HepG2 (cell line): ENCODE data around the gene DGKD. TPM values are rescaled to one million over a fixed set of nuclear protein-coding genes. Genes with fewer than 3 reads are reported as not detected.

Source experiments
- ATAC-seq: fragments of 200-7000 bp; cut with Tn5 transposase; 3 replicates; pipeline ENCODE4 v1.9.1; 2020; ENCODE audit warnings: mild to moderate bottlenecking, moderate library complexity
- BruUV-seq: library from RNA; stranded (reverse); fragments of 400-500 nt; replicated peaks from 2 replicates; lab custom pipeline; 2021; lab: Mats Ljungman, UMichigan
- CTCF ChIA-PET: fragments of 300-600 bp; formaldehyde crosslinking; extraction: SDS; loops from one replicate; lab custom pipeline; 2021; ENCODE audit warnings: low total read pairs, inconsistent platforms, low intra/inter-chr PET ratio; lab: Yijun Ruan, JAX
- POLR2A ChIA-PET: fragments of 350-600 bp; sonication (Branson Sonifier 250); formaldehyde crosslinking; loops from one replicate; lab custom pipeline; 2020; ENCODE audit warnings: antibody characterized with exemption, inconsistent platforms; lab: Yijun Ruan, JAX
- DNase-seq: peaks from one replicate; pipeline ENCODE4 v3.0.0-alpha.2; 2015; ENCODE audit warnings: low spot score
- FAIRE-seq: peaks from 3 replicates; lab custom pipeline; 2011; peaks lifted over from hg19 to GRCh38; lab: Jason Lieb, UNC
- H2AFZ ChIP-seq: one replicate; pipeline ENCODE4 v1.6.1; 2011; ENCODE audit warnings: low read length, inconsistent platforms
- H3K27ac ChIP-seq: fragments of 300-600 bp; 3 replicates; pipeline ENCODE4 v1.8.0; 2011; ENCODE audit warnings: mixed run types, mild to moderate bottlenecking, mixed read lengths, low read length, inconsistent platforms; ENCODE audit not compliant: insufficient read depth; ENCODE audit errors: extremely low read length
- H3K27me3 ChIP-seq, 2 experiments: fragments of 200-600 bp in 1 of 2; 2 replicates in 1 of 2; 3 replicates in 1 of 2; pipeline versions ENCODE4 v1.6.0 to v1.8.0; 2011; ENCODE audit warnings: low read length in 2 of 2, mild to moderate bottlenecking in 2 of 2, moderate library complexity in 2 of 2, inconsistent platforms in 1 of 2; ENCODE audit not compliant: insufficient read depth in 2 of 2, control insufficient read depth in 1 of 2
- H3K36me3 ChIP-seq, 2 experiments: fragments of 200-600 bp in 1 of 2; replicated peaks in 1 of 2; 2 replicates in 1 of 2; 3 replicates in 1 of 2; pipeline versions ENCODE4 v1.5.1 to v1.8.0; 2011; ENCODE audit warnings: low read length in 2 of 2, inconsistent platforms in 1 of 2; ENCODE audit not compliant: insufficient read depth in 2 of 2, control insufficient read depth in 1 of 2
- H3K4me1 ChIP-seq: 2 replicates; pipeline ENCODE4 v1.5.1; 2012; ENCODE audit warnings: low read length, inconsistent platforms; ENCODE audit not compliant: insufficient read depth
- H3K4me2 ChIP-seq: 2 replicates; pipeline ENCODE4 v1.6.0; 2011; ENCODE audit warnings: low read depth, low read length, inconsistent platforms
- H3K4me3 ChIP-seq, 3 experiments: fragments of 200-600 bp in 1 of 3; sonication (generic), shearing (Covaris generic) in 1 of 3; replicated peaks in 1 of 3; 2 replicates each; pipeline ENCODE4 v1.5.1; 2011 to 2016; ENCODE audit warnings: low read length in 3 of 3, inconsistent platforms in 2 of 3, low read depth in 2 of 3, mild to moderate bottlenecking in 2 of 3, control low read depth in 1 of 3, mixed read lengths in 1 of 3; ENCODE audit not compliant: insufficient read depth in 1 of 3
- H3K79me2 ChIP-seq: one replicate; pipeline ENCODE4 v1.6.1; 2011; ENCODE audit warnings: low read length, inconsistent platforms; ENCODE audit not compliant: insufficient read depth
- H3K9ac ChIP-seq: 2 replicates; pipeline ENCODE4 v1.6.0; 2011; ENCODE audit warnings: mild to moderate bottlenecking, low read depth, low read length, inconsistent platforms; ENCODE audit not compliant: insufficient read depth
- H3K9me3 ChIP-seq: 2 replicates; pipeline ENCODE4 v1.5.1; 2012; ENCODE audit warnings: mild to moderate bottlenecking, low read length
- H4K20me1 ChIP-seq: 2 replicates; pipeline ENCODE4 v1.6.0; 2011; ENCODE audit warnings: inconsistent platforms, mild to moderate bottlenecking, low read length, moderate library complexity; ENCODE audit not compliant: insufficient read depth
- EZH2 ChIP-seq: conservative IDR thresholded peaks from 2 replicates; pipeline ENCODE4 v1.6.1; 2012; ENCODE audit warnings: mild to moderate bottlenecking, low read depth, low read length, moderate library complexity
- FOXM1 ChIP-seq: sonication (generic); formaldehyde crosslinking; IDR thresholded peaks from 2 replicates; pipeline ENCODE4 v1.5.0; 2020; ENCODE audit warnings: missing genetic modification reagents
- HES4 ChIP-seq: sonication (generic); formaldehyde crosslinking; IDR thresholded peaks from 2 replicates; pipeline ENCODE4 v1.9.0; 2021; ENCODE audit warnings: mild to moderate bottlenecking, missing genetic modification reagents, borderline replicate concordance
- HNRNPH1 ChIP-seq: fragments of 200-400 bp; formaldehyde crosslinking; optimal IDR thresholded peaks from 2 replicates; pipeline ENCODE3; 2017; ENCODE audit warnings: mild to moderate bottlenecking, low read depth, low read length
- ZNF841 ChIP-seq: sonication (generic); formaldehyde crosslinking; IDR thresholded peaks from 2 replicates; pipeline ENCODE4 v1.8.1; 2023; ENCODE audit warnings: missing genetic modification reagents, borderline replicate concordance
- WGBS: methylation state at CpG from one replicate; pipeline ENCODE4 v1.1.6; 2017; ENCODE audit warnings: low lambda C conversion rate; 5-methylcytosine and 5-hydroxymethylcytosine counted together
- in situ Hi-C: cut with HindIII; loops from 2 replicates; pipeline ENCODE4 v1.10.0; 2017; ENCODE audit warnings: low pct_unique_long_range_greater_than_20kb; ENCODE audit not compliant: extremely low pct_ligation_motif_present
- intact Hi-C: fragments of 100-400 bp; cut with micrococcal nuclease; formaldehyde crosslinking; loops from one replicate; pipeline ENCODE4 v1.10.0; 2022; ENCODE audit not compliant: unreplicated experiment
- polyA plus RNA-seq, 8 experiments: library from polyadenylated mRNA; depleted of rRNA in 3 of 8; stranded (reverse) in 7 of 8; unstranded in 1 of 8; fragments of >200 nt; fragmentation: Illumina TruSeq in 4 of 8; extraction: Trizol in 4 of 8; gene quantifications; 2 replicates each; pipeline versions ENCODE4 v1.2.1 to v1.2.3, GENCODE V29; 2011 to 2016; ENCODE audit warnings: low read depth in 4 of 8, missing spikeins in 1 of 8, mixed read lengths in 1 of 8; ENCODE audit not compliant: insufficient read depth in 1 of 8
- total RNA-seq, 5 experiments: library from RNA; depleted of rRNA; stranded (reverse); fragments of >200 nt; fragmentation: Illumina TruSeq; extraction: Trizol; gene quantifications; 2 replicates each; pipeline ENCODE4 v1.2.3, GENCODE V29; 2016; ENCODE audit warnings: low read depth in 1 of 5
- TF ChIP-seq, protein P1 (sequence below): IDR thresholded peaks from 2 replicates; pipeline ENCODE4 v1.4.0; 2020; ENCODE audit warnings: mild to moderate bottlenecking, missing genetic modification reagents
- TF ChIP-seq, protein P2 (sequence below): sonication (generic); formaldehyde crosslinking; IDR thresholded peaks from 2 replicates; pipeline ENCODE4 v1.4.0; 2020; ENCODE audit warnings: missing genetic modification reagents

The DGKD gene
- total and polyA plus RNA-seq, 2 of the 13 experiments (the other 11 are each of a cell fraction or from before 2014, with no cell fraction given) = 24.5 to 33.2 TPM

DNA sequence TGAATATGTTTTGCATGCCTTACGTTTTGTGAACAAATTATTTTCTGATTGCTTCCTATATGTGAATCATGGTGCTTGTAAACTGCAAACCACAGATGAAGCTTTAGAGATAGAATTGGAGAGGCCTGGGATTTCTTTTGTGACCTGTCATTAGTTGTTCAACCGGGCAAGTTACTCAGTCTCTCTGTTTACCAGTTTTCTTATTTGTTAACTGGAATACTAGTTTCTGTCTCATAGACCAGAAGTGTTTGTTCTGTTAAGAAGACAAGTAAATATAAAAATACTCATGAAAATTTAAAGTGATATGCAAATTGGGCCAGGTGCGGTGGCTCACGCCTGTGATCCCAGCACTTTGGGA, 27.3 kb downstream of the DGKD start:
- no peak overlapping the region for H2AFZ ChIP-seq
- ChIA-PET POLR2A (no interaction called here), CTCF (no interaction called here)
- no peak overlapping the region for H3K9ac ChIP-seq
- WGBS = 94% methylated on average over 4 of the region's 4 CpGs
- H3K4me1 ChIP-seq = peaks cover 44% of the 10 kb centered on the region
- no peak overlapping the region for H3K4me3 ChIP-seq
- H3K9me3 ChIP-seq = no peaks in the 10 kb centered on the region
- in situ Hi-C loops (no loop called here), intact Hi-C loops (no loop called here)
- no peaks in the 10 kb centered on the region; a peak in 2 of 5 replicates for H3K36me3 ChIP-seq
- H3K27me3 ChIP-seq = no peaks in the 10 kb centered on the region
- no peak for FAIRE-seq
- H3K4me2 ChIP-seq = no peak overlapping the region
- no peak for TF ChIP-seq HNRNPH1
- TF ChIP-seq, protein P1, sequence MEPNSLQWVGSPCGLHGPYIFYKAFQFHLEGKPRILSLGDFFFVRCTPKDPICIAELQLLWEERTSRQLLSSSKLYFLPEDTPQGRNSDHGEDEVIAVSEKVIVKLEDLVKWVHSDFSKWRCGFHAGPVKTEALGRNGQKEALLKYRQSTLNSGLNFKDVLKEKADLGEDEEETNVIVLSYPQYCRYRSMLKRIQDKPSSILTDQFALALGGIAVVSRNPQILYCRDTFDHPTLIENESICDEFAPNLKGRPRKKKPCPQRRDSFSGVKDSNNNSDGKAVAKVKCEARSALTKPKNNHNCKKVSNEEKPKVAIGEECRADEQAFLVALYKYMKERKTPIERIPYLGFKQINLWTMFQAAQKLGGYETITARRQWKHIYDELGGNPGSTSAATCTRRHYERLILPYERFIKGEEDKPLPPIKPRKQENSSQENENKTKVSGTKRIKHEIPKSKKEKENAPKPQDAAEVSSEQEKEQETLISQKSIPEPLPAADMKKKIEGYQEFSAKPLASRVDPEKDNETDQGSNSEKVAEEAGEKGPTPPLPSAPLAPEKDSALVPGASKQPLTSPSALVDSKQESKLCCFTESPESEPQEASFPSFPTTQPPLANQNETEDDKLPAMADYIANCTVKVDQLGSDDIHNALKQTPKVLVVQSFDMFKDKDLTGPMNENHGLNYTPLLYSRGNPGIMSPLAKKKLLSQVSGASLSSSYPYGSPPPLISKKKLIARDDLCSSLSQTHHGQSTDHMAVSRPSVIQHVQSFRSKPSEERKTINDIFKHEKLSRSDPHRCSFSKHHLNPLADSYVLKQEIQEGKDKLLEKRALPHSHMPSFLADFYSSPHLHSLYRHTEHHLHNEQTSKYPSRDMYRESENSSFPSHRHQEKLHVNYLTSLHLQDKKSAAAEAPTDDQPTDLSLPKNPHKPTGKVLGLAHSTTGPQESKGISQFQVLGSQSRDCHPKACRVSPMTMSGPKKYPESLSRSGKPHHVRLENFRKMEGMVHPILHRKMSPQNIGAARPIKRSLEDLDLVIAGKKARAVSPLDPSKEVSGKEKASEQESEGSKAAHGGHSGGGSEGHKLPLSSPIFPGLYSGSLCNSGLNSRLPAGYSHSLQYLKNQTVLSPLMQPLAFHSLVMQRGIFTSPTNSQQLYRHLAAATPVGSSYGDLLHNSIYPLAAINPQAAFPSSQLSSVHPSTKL (CRISPR knock-in tag) = no peak
- TF ChIP-seq EZH2 = no peak
- no peak for TF ChIP-seq ZNF841 (CRISPR knock-in tag)
- TF ChIP-seq FOXM1 (CRISPR knock-in tag) = no peak
- TF ChIP-seq, protein P2, sequence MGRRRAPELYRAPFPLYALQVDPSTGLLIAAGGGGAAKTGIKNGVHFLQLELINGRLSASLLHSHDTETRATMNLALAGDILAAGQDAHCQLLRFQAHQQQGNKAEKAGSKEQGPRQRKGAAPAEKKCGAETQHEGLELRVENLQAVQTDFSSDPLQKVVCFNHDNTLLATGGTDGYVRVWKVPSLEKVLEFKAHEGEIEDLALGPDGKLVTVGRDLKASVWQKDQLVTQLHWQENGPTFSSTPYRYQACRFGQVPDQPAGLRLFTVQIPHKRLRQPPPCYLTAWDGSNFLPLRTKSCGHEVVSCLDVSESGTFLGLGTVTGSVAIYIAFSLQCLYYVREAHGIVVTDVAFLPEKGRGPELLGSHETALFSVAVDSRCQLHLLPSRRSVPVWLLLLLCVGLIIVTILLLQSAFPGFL (CRISPR knock-in tag) = no peak
- TF ChIP-seq HES4 (CRISPR knock-in tag) = no peak
- ATAC-seq = no peak
- no peaks in the 10 kb centered on the region for H4K20me1 ChIP-seq
- BruUV-seq = no TSS peak
- no peak for DNase-seq
- H3K79me2 ChIP-seq = peaks cover 47% of the 10 kb centered on the region
- H3K27ac ChIP-seq = no peak overlapping the region
